ENCODE measurements around the gene SNX9.
A peak's percentile ranks its signal among the peaks of the same experiment; 100 is the strongest.

Gene SNX9

GRCh38 chr6:157834549-157834948 is 11.5 kb downstream of the SNX9 start:
- no peak overlapping the region for H3K4me3 ChIP-seq (ENCODE audit: low read length)
- TF ChIP-seq CTCF (IDR thresholded peaks at IDR 0.05; ENCODE audit: low read depth, low read length) = no peak
- no peak for TF ChIP-seq EZH2phosphoT487 (IDR thresholded peaks at IDR 0.05; ENCODE audit: low read depth)
- no peak overlapping the region for H3K9ac ChIP-seq (ENCODE audit: low read length)
- no peaks in the 10 kb centered on the region for H3K9me3 ChIP-seq (ENCODE audit: insufficient read depth, low read length)
- peaks cover 27% of the 10 kb centered on the region for H4K20me1 ChIP-seq (ENCODE audit: insufficient read depth, low read length)
- no peak overlapping the region for H3K27ac ChIP-seq (ENCODE audit: low read length)
- H2AFZ ChIP-seq (ENCODE audit: low read depth, low read length) = no peak overlapping the region
- peaks cover 13% of the 10 kb centered on the region for H3K36me3 ChIP-seq (replicated peaks; ENCODE audit: low read depth, low read length)
- no peak overlapping the region for H3K4me2 ChIP-seq (ENCODE audit: low read length)
- H3K4me1 ChIP-seq (ENCODE audit: low read length) = peaks cover 15% of the 10 kb centered on the region
- H3K79me2 ChIP-seq (ENCODE audit: low read length) = peaks cover 2% of the 10 kb centered on the region; the same call in 1 of the 2 replicates
- H3K27me3 ChIP-seq (ENCODE audit: low read depth, low read length) = peaks cover 28% of the 10 kb centered on the region

- peaks cover 42% of the 10 kb centered on the region for H3K27me3 ChIP-seq (ENCODE audit: low read depth, low read length)
- no peak overlapping the region for H2AFZ ChIP-seq (ENCODE audit: low read depth, low read length)
- no peaks in the 10 kb centered on the region for H3K9me3 ChIP-seq (ENCODE audit: insufficient read depth, low read length)
- TF ChIP-seq EZH2phosphoT487 (IDR thresholded peaks at IDR 0.05; ENCODE audit: low read depth) (no peak), CTCF (IDR thresholded peaks at IDR 0.05; ENCODE audit: low read depth, low read length) (no peak)
- H3K4me2 ChIP-seq (ENCODE audit: low read length) = no peak overlapping the region
- peaks cover 19% of the 10 kb centered on the region for H3K4me1 ChIP-seq (ENCODE audit: low read length)
- H3K4me3 ChIP-seq (ENCODE audit: low read length) = no peak overlapping the region
- no peaks in the 10 kb centered on the region for H3K36me3 ChIP-seq (replicated peaks; ENCODE audit: low read depth, low read length)
- H4K20me1 ChIP-seq (ENCODE audit: insufficient read depth, low read length) = peaks cover 49% of the 10 kb centered on the region
- no peaks in the 10 kb centered on the region for H3K79me2 ChIP-seq (ENCODE audit: low read length)
- no peak overlapping the region for H3K27ac ChIP-seq (ENCODE audit: low read length)
- H3K9ac ChIP-seq (ENCODE audit: low read length) = no peak overlapping the region
These were observed 15.8 kb downstream of the SNX9 start for GRCh38 chr6:157838718-157839430.

GRCh38 chr6:157839606-157840005 is 16.6 kb downstream of the SNX9 start:
- Histone ChIP-seq H3K27ac (ENCODE audit: low read length) (no peak overlapping the region), H3K36me3 (replicated peaks; ENCODE audit: low read depth, low read length) (no peaks in the 10 kb centered on the region), H3K9ac (ENCODE audit: low read length) (no peak overlapping the region), H4K20me1 (ENCODE audit: insufficient read depth, low read length) (peaks cover 49% of the 10 kb centered on the region), H3K4me2 (ENCODE audit: low read length) (no peak overlapping the region), H3K4me1 (ENCODE audit: low read length) (peaks cover 19% of the 10 kb centered on the region), H3K9me3 (ENCODE audit: insufficient read depth, low read length) (no peaks in the 10 kb centered on the region), H3K4me3 (ENCODE audit: low read length) (no peak overlapping the region), H3K27me3 (ENCODE audit: low read depth, low read length) (peaks cover 42% of the 10 kb centered on the region), H2AFZ (ENCODE audit: low read depth, low read length) (no peak overlapping the region), H3K79me2 (ENCODE audit: low read length) (no peaks in the 10 kb centered on the region)
- no peak for TF ChIP-seq EZH2phosphoT487 (IDR thresholded peaks at IDR 0.05; ENCODE audit: low read depth)
- no peak for TF ChIP-seq CTCF (IDR thresholded peaks at IDR 0.05; ENCODE audit: low read depth, low read length)

GRCh38 chr6:157840261-157840660 is 17.2 kb downstream of the SNX9 start:
- H3K4me2 ChIP-seq (ENCODE audit: low read length) = peak overlapping the region; percentile 58
- peaks cover 20% of the 10 kb centered on the region for H3K4me1 ChIP-seq (ENCODE audit: low read length)
- no peaks in the 10 kb centered on the region for H3K79me2 ChIP-seq (ENCODE audit: low read length)
- H2AFZ ChIP-seq (ENCODE audit: low read depth, low read length) = no peak overlapping the region
- H3K27ac ChIP-seq (ENCODE audit: low read length) = no peak overlapping the region
- H3K4me3 ChIP-seq (ENCODE audit: low read length) = no peak overlapping the region
- no peak for TF ChIP-seq CTCF (IDR thresholded peaks at IDR 0.05; ENCODE audit: low read depth, low read length)
- H3K36me3 ChIP-seq (replicated peaks; ENCODE audit: low read depth, low read length) = no peaks in the 10 kb centered on the region
- H3K9me3 ChIP-seq (ENCODE audit: insufficient read depth, low read length) = no peaks in the 10 kb centered on the region
- H4K20me1 ChIP-seq (ENCODE audit: insufficient read depth, low read length) = peaks cover 50% of the 10 kb centered on the region
- peaks cover 43% of the 10 kb centered on the region for H3K27me3 ChIP-seq (ENCODE audit: low read depth, low read length)
- no peak overlapping the region for H3K9ac ChIP-seq (ENCODE audit: low read length)

Data from OCI-LY3 (cell line).